HEK293T (cell line): ENCODE measurements around the gene HGD.
"Not testable (repeated sequence)": the region's sequence is repeated elsewhere in the genome, so short reads cannot be mapped to it uniquely, and the experiment has no call there.

Experiments used
- CTCF ChIA-PET: fragments of 350-600 bp; formaldehyde crosslinking; extraction: SDS; loops from one replicate; lab custom pipeline; 2021; ENCODE audit warnings: antibody characterized with exemption, inconsistent platforms; lab: Yijun Ruan, JAX
- POLR2A ChIA-PET: fragments of 350-600 bp; formaldehyde crosslinking; extraction: SDS; loops from one replicate; lab custom pipeline; 2020; ENCODE audit warnings: antibody characterized with exemption, inconsistent platforms; lab: Yijun Ruan, JAX
- DNase-seq: peaks from one replicate; pipeline ENCODE4 v3.0.0; 2012; ENCODE audit warnings: mixed read lengths; ENCODE audit errors: extremely low spot score
- ARNT ChIP-seq: fragments of 450-650 bp; IDR thresholded peaks from 2 replicates; pipeline ENCODE4 v1.6.1; 2017; ENCODE audit warnings: mild to moderate bottlenecking
- BHLHE40 ChIP-seq: fragments of 450-650 bp; IDR thresholded peaks from 2 replicates; pipeline ENCODE4 v1.6.1; 2016; ENCODE audit warnings: mild to moderate bottlenecking, moderate library complexity, borderline replicate concordance
- CTBP1 ChIP-seq: fragments of 450-650 bp; IDR thresholded peaks from 2 replicates; pipeline ENCODE4 v1.6.1; 2016; ENCODE audit warnings: borderline replicate concordance
- ELF4 ChIP-seq: fragments of 450-650 bp; IDR thresholded peaks from 2 replicates; pipeline ENCODE4 v1.6.1; 2017; ENCODE audit warnings: antibody characterized with exemption
- FOXA1 ChIP-seq: fragments of 450-650 bp; IDR thresholded peaks from 2 replicates; pipeline ENCODE4 v1.6.1; 2016; ENCODE audit warnings: mild to moderate bottlenecking
- FOXK2 ChIP-seq: fragments of 450-650 bp; IDR thresholded peaks from 2 replicates; pipeline ENCODE4 v1.6.1; 2016; ENCODE audit warnings: mild to moderate bottlenecking
- FOXM1 ChIP-seq: fragments of 450-650 bp; IDR thresholded peaks from 2 replicates; pipeline ENCODE4 v1.6.1; 2017; ENCODE audit warnings: mild to moderate bottlenecking, borderline replicate concordance
- HDGF ChIP-seq: fragments of 450-650 bp; IDR thresholded peaks from 2 replicates; pipeline ENCODE4 v1.6.1; 2017; ENCODE audit warnings: antibody characterized with exemption, borderline replicate concordance
- L3MBTL2 ChIP-seq: fragments of 450-650 bp; conservative IDR thresholded peaks from 2 replicates; pipeline ENCODE4 v1.6.1; 2016; ENCODE audit warnings: mild to moderate bottlenecking
- LEF1 ChIP-seq: fragments of 450-650 bp; IDR thresholded peaks from 2 replicates; pipeline ENCODE4 v1.6.1; 2017; ENCODE audit warnings: mild to moderate bottlenecking, borderline replicate concordance
- NFRKB ChIP-seq: fragments of 450-650 bp; IDR thresholded peaks from 2 replicates; pipeline ENCODE4 v1.6.1; 2016; ENCODE audit warnings: mild to moderate bottlenecking, moderate library complexity
- PKNOX1 ChIP-seq: fragments of 450-650 bp; IDR thresholded peaks from 2 replicates; pipeline ENCODE4 v1.6.1; 2016
- SP1 ChIP-seq: fragments of 450-650 bp; IDR thresholded peaks from 2 replicates; pipeline ENCODE4 v1.6.1; 2017
- SUZ12 ChIP-seq: fragments of 450-650 bp; IDR thresholded peaks from 2 replicates; pipeline ENCODE4 v1.6.1; 2016; ENCODE audit warnings: mild to moderate bottlenecking
- TARDBP ChIP-seq: fragments of 450-650 bp; IDR thresholded peaks from 2 replicates; pipeline ENCODE4 v1.6.1; 2016
- ZNF384 ChIP-seq: fragments of 450-650 bp; IDR thresholded peaks from 2 replicates; pipeline ENCODE4 v1.6.1; 2016

HGD gene

GRCh38 chr3:120682095-120682681, at the start of gene HGD:
HGD (minus strand) TSS chr3:120682239; CDS start chr3:120682111, 128 bp downstream.
- CTCF ChIA-PET: no interaction called here
- POLR2A ChIA-PET: no interaction called here
- no peak for DNase-seq
- TF ChIP-seq ARNT (no peak), ZNF384 (no peak), SUZ12 (no peak), TARDBP (no peak), PKNOX1 (no peak), LEF1 (no peak), HDGF (no peak), BHLHE40 (no peak), L3MBTL2 (no peak), FOXK2 (no peak), FOXM1 (no peak), SP1 (no peak), FOXA1 (no peak), NFRKB (no peak), ELF4 (no peak)

GRCh38 chr3:120730576-120731542, 48.8 kb upstream of the HGD start:
- ChIA-PET CTCF (no interaction called here), POLR2A (no interaction called here)
- TF ChIP-seq HDGF (no peak), FOXA1 (no peak), SUZ12 (no peak), ARNT (no peak), CTBP1 (no peak), NFRKB (no peak), ZNF384 (no peak), FOXK2 (no peak), TARDBP (no peak), BHLHE40 (no peak), FOXM1 (no peak), ELF4 (no peak), L3MBTL2 (no peak), PKNOX1 (no peak)
- no peak for DNase-seq

- no peak for DNase-seq
- ChIA-PET CTCF (no interaction called here), POLR2A (no interaction called here)
- TF ChIP-seq CTBP1: no peak
- TF ChIP-seq SP1: no peak
- TF ChIP-seq PKNOX1: no peak
- TF ChIP-seq BHLHE40: no peak
- no peak for TF ChIP-seq ZNF384
- no peak for TF ChIP-seq NFRKB
- TF ChIP-seq FOXM1: no peak
- no peak for TF ChIP-seq FOXK2
- no peak for TF ChIP-seq ARNT
- TF ChIP-seq FOXA1: no peak
- TF ChIP-seq L3MBTL2: no peak
- no peak for TF ChIP-seq TARDBP
- no peak for TF ChIP-seq HDGF
- TF ChIP-seq ELF4: no peak
- TF ChIP-seq SUZ12: no peak
- TF ChIP-seq LEF1: no peak
Measured at GRCh38 chr3:120726791-120727190, 44.8 kb upstream of the HGD start.

GRCh38 chr3:120719167-120719834, 37.3 kb upstream of the HGD start:
- POLR2A ChIA-PET, DNase-seq: not testable (repeated sequence)

GRCh38 chr3:120713262-120713661, 31.2 kb upstream of the HGD start:
- TF ChIP-seq PKNOX1 (no peak), LEF1 (no peak)
- DNase-seq: no peak
- ChIA-PET POLR2A (no interaction called here), CTCF (no interaction called here)

More at GRCh38 chr3:120719167-120719834, 37.3 kb upstream of the HGD start:
- CTCF ChIA-PET: not testable (repeated sequence)
